GM12875 (cell line): ENCODE results near the gene SYCP3.
"Not testable (repeated sequence)": the region's sequence is repeated elsewhere in the genome, so short reads cannot be mapped to it uniquely, and the experiment has no call there.

ENCODE experiments used
- H3K4me3 ChIP-seq: one replicate; pipeline ENCODE4 v1.5.1; 2011; ENCODE audit warnings: low read depth, low read length, control low read depth
- TF ChIP-seq, protein P1 (sequence below): IDR thresholded peaks from 2 replicates; pipeline ENCODE4 v1.5.1; 2011; ENCODE audit warnings: low read depth, mild to moderate bottlenecking, control low read depth, inconsistent platforms, low read length, moderate library complexity, borderline replicate concordance; ENCODE audit not compliant: insufficient read depth

Gene SYCP3

DNA sequence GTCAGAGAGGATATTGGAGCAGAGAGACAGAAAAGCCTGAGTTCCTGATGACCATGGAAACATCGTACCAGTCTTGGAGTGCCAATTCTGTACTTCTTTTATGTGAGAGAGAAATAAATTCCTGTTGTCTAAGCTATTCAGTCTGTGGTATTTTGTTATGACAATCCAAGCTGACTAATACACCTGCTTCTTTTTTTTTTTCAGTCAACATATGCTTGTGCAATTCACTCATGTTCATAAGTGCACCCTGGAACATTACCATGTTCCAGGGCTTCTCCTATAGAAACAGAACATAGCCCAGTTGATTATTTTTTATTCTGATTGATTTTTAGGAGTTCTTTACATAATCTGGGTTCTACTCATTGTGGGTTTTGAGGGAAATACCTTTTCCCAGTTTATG, 43.6 kb downstream of the SYCP3 start:
- H3K4me3 ChIP-seq: no peak overlapping the region
- TF ChIP-seq, protein P1, sequence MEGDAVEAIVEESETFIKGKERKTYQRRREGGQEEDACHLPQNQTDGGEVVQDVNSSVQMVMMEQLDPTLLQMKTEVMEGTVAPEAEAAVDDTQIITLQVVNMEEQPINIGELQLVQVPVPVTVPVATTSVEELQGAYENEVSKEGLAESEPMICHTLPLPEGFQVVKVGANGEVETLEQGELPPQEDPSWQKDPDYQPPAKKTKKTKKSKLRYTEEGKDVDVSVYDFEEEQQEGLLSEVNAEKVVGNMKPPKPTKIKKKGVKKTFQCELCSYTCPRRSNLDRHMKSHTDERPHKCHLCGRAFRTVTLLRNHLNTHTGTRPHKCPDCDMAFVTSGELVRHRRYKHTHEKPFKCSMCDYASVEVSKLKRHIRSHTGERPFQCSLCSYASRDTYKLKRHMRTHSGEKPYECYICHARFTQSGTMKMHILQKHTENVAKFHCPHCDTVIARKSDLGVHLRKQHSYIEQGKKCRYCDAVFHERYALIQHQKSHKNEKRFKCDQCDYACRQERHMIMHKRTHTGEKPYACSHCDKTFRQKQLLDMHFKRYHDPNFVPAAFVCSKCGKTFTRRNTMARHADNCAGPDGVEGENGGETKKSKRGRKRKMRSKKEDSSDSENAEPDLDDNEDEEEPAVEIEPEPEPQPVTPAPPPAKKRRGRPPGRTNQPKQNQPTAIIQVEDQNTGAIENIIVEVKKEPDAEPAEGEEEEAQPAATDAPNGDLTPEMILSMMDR: no peak

DNA sequence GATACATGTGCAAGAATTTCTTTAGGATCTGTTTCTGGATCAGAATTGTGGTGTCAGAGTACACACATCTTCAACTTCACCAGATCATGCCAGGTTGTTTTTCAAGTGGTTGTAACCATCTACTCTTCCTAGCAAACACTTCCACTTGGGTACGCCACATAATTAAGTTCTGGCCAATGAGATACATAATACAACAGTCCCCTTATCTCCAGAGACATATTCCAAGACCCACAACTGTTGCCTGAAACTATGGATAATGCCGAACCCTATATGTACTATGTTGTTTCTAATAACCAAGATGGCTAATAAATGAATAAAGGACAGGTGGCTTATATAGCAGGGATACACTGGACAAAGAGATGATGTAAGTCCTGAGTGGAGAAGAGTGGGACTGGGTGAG, 44.3 kb downstream of the SYCP3 start:
- TF ChIP-seq, protein P1: no peak
- no peak overlapping the region for H3K4me3 ChIP-seq

DNA sequence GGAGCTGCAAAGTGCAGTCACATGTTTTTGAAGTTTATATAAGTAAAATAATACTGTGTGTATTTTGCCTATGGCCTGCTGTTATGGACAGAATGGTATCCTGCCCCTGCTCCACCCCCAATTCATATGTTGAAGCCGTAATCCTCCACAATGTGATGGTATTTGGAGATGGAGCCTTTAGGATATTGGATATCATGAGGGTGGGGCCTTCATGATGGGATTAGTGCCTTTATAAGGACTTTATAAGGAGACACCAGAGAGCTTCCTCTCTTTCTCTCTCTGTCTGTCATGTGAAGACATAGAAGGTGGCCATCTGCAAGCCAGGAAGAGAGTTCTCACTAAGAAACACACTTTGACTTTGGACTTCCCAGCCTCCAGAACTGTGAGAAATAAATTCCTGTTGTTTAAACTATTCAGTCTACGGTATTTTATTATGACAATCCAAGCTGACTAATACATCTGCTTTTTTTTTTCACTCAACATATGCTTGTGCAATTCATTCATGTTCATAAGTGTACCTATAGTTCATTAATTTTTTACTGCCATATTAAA, 44.9 kb downstream of the SYCP3 start:
- TF ChIP-seq, protein P1: no peak
- no peak overlapping the region for H3K4me3 ChIP-seq

DNA sequence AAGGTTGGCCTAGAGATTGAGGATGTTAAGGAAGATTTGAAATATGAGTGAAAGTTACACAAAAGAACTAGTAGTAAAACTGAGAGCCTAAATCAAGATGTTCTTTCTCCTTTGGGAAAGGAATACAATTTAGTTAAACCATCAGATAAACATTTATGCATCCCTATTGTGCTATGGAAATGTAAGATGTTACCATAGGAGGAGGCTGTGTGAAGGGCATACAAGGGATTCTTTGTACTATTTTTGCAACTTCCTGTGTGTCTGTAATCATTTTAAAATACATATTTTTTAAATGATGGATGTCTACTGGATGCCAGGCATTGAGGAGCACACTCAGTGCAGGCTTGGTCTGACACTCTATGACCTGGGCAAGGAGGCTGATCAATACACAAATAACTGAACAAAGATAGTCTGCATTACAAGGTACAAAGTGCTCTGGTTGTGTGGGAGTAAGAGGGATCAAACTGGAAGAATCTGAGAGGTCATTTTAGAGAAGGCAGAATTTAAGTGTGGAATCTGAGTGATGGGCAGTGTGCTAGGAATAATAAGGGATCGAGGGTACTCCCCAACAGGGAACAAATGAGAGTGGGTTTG, 47.7 kb downstream of the SYCP3 start:
- H3K4me3 ChIP-seq: no peak overlapping the region
- TF ChIP-seq, protein P1: no peak

DNA sequence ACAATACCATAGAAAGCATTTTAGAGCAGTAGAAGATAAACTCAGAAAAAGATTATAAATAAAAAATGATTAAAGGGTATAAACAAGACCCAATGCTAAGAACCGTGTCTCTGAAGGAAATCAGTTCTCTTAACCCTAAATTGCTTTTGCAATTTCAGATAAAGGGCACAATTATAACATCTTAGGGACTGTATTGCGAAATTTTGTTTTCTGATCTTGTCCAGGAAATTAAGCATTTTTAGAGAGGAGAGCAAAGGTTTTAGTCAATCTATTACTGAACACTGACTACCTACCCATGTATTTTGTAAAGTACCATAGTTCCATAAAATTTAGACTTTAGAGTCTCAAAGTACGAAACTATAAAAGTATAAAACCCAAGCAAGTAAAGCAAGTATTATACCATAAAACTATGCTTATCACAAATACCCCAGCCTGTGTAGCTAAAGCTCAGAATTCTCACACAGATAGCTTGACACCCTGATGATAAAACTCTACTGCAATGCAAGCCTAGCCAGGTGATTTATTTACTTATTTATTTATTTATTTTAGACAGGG, 48.6 kb downstream of the SYCP3 start:
- TF ChIP-seq, protein P1: no peak
- no peak overlapping the region for H3K4me3 ChIP-seq

DNA sequence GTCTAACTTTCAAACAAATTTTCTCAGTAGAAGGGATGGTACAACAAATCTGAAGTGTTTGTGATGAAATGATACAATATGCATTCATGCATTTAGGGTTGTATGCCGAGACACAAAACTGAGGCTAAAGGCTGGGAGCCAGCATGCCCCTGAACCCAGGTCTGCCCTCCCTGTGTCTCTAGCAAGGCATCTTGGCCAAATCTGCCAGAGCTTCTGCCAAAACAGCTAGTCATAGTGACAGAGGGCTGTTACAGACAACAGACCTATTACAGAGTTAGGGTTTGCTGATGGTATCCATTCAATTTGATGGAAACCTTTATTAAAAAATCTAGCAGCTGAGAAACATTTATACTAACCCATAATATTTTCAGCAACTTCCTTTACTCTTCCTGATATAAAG, 53.1 kb downstream of the SYCP3 start:
- no peak overlapping the region for H3K4me3 ChIP-seq
- TF ChIP-seq, protein P1: no peak

DNA sequence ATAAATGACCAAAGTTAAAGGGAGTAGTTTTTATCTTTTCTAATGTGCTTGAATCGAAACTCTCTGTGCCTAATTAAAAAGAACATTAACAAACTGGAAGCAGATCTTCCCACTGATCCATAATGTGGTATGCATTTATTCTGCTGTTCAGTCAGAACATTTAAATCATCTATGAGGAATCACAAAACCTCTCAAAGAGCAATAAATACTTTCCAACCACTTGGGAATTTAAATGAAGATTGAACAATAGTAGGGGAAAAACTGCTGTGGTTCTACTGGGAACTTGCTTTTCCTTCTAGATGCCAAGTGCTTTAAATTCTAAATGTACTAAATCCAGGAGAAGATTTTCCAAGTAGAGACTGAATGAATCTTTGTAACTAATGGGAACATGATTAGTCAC, 54.2 kb downstream of the SYCP3 start:
- no peak overlapping the region for H3K4me3 ChIP-seq
- TF ChIP-seq, protein P1: no peak

DNA sequence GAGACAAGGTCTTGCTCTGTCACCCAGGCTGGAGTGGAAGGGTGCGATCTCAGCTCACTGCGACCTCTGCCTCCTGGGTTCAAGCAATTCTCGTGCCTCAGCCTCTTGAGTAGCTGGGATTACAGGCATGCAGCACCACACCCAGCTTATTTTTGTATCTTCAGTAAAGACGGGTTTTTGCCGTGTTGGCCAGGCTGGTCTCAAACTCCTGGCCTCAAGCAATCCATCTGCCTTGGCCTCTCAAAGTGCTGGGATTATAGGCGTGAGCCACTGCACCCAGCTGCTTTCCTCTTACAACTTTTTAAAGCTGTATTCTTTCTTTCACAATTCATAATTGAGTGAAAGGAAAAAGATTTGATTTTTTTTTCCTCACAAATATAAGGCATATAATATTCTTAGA, 57.6 kb downstream of the SYCP3 start:
- H3K4me3 ChIP-seq: not testable (repeated sequence)
